Articular chondrocyte of knee joint (primary cell): ENCODE measurements around the gene TMEM141. TPM values are rescaled to one million over a fixed set of nuclear protein-coding genes. Genes with fewer than 3 reads are reported as not detected.

Experiments used
- small RNA-seq: library from RNA; depleted of rRNA; stranded (forward); fragments of <200 nt; gene quantifications from one replicate; pipeline ENCODE3, GENCODE V24; 2012
- total RNA-seq: library from RNA; depleted of rRNA; stranded (reverse); fragments of >200 nt; gene quantifications from 2 replicates; pipeline ENCODE4 v1.2.3, GENCODE V29; 2012

TMEM141 gene
- 37.4 and 42.7 TPM in 2 replicates for total RNA-seq

GRCh38 chr9:136790640-136791515, at the start of gene TMEM141:
Gene TMEM141, plus strand, starts transcription at chr9:136791344. Its CDS starts 27 bp downstream, at chr9:136791371.

GRCh38 chr9:136742591-136743391, 48.4 kb upstream of the TMEM141 start, which contains the start of gene LCN10:
Gene LCN10, minus strand, starts transcription at chr9:136742940. Its CDS starts 37 bp downstream, at chr9:136742903.

GRCh38 chr9:136748201-136748600, 42.9 kb upstream of the TMEM141 start, which contains the start of gene LCN6:
Gene LCN6, minus strand, starts transcription at chr9:136748525. Its CDS starts 42 bp downstream, at chr9:136748483.

GRCh38 chr9:136764301-136764891, 26.7 kb upstream of the TMEM141 start, which contains the start of gene LCN15:
Gene LCN15, minus strand, starts transcription at chr9:136764518. Its CDS starts 30 bp downstream, at chr9:136764488.

GRCh38 chr9:136796238-136796774, 5.2 kb downstream of the TMEM141 start, which contains the start of gene CCDC183:
Gene CCDC183, plus strand, starts transcription at chr9:136796338. Its CDS starts 60 bp downstream, at chr9:136796398.

GRCh38 chr9:136807281-136808074, 16.3 kb downstream of the TMEM141 start, which contains the start of gene RABL6:
Gene RABL6, plus strand, starts transcription at chr9:136807948. Its CDS starts 249 bp downstream, at chr9:136808197.

GRCh38 chr9:136842380-136842948, 51.3 kb downstream of the TMEM141 start, which contains the start of gene AJM1:
Gene AJM1, plus strand, starts transcription at chr9:136842478. Its CDS starts 1,937 bp downstream, at chr9:136844415.

Small RNA genes within 50 kb of the gene (small RNA-seq; reads per million reads assigned to genes)
- gene AL355987.2 (not detected), gene ATP6V1G1P3 (not detected), gene MIR4292 (not detected), gene MIR6722 (not detected)

Other genes with a start within 250 kb of the TMEM141 start
- gene NOTCH1, start 245.3 kb upstream of the TMEM141 start, total RNA-seq = 11.3 and 11.6 TPM in 2 replicates
- gene EGFL7, start 128.4 kb upstream of the TMEM141 start, total RNA-seq = 7.1 and 9.2 TPM in 2 replicates
- 28.5 and 34.9 TPM in 2 replicates for gene AGPAT2, start 103.9 kb upstream of the TMEM141 start, total RNA-seq
- gene DIPK1B, start 78.8 kb upstream of the TMEM141 start, total RNA-seq = 0.13 and 0.65 TPM in 2 replicates
- gene LCN10, start 48.4 kb upstream of the TMEM141 start, total RNA-seq = not detected in 2 replicates
- gene LCN6, start 42.8 kb upstream of the TMEM141 start, total RNA-seq = not detected in 2 replicates
- not detected in 2 replicates for gene LCN8, start 33.1 kb upstream of the TMEM141 start, total RNA-seq
- gene LCN15, start 26.8 kb upstream of the TMEM141 start, total RNA-seq = not detected in 2 replicates
- 0.26 and 0.32 TPM in 2 replicates for gene CCDC183, start 5.0 kb downstream of the TMEM141 start, total RNA-seq
- gene RABL6, start 16.6 kb downstream of the TMEM141 start, total RNA-seq = 41.4 and 60.4 TPM in 2 replicates
- 0.65 TPM in 2 replicates for gene AJM1, start 51.1 kb downstream of the TMEM141 start, total RNA-seq
- gene PHPT1, start 58.1 kb downstream of the TMEM141 start, total RNA-seq = 49.9 and 50.8 TPM in 2 replicates
- 0.39 and 0.76 TPM in 2 replicates for gene MAMDC4, start 61.0 kb downstream of the TMEM141 start, total RNA-seq
- gene EDF1, start 75.0 kb downstream of the TMEM141 start, total RNA-seq = 237 and 265 TPM in 2 replicates
- 6.3 and 9.2 TPM in 2 replicates for gene TRAF2, start 95.2 kb downstream of the TMEM141 start, total RNA-seq
- gene FBXW5, start 153.4 kb downstream of the TMEM141 start, total RNA-seq = 109 and 113 TPM in 2 replicates
- gene C8G, start 153.9 kb downstream of the TMEM141 start, total RNA-seq = 0.39 and 0.54 TPM in 2 replicates
- not detected in 2 replicates for gene LCN12, start 160.9 kb downstream of the TMEM141 start, total RNA-seq
- 0.65 and 5.1 TPM in 2 replicates for gene PTGDS, start 186.2 kb downstream of the TMEM141 start, total RNA-seq
- gene LCNL1, start 191.6 kb downstream of the TMEM141 start, total RNA-seq = 0.11 and 0.65 TPM in 2 replicates
- gene PAXX, start 201.1 kb downstream of the TMEM141 start, total RNA-seq = 12.1 and 12.8 TPM in 2 replicates
- gene CLIC3, start 205.2 kb downstream of the TMEM141 start, total RNA-seq = 16.0 and 16.6 TPM in 2 replicates
- gene ABCA2, start 236.9 kb downstream of the TMEM141 start, total RNA-seq = 16.3 and 17.5 TPM in 2 replicates
- not detected in 2 replicates for gene FUT7, start 240.7 kb downstream of the TMEM141 start, total RNA-seq